MM.1S (cell line): ENCODE data around the gene TGM3.

Experiments
- DNase-seq: peaks from one replicate; pipeline ENCODE4 v3.0.0-alpha.2; 2015
- H2AFZ ChIP-seq: fragments of 300-600 bp; sonication (generic); 2 replicates; pipeline ENCODE4 v1.6.0; 2016; ENCODE audit warnings: antibody characterized with exemption, low read length
- H3F3A ChIP-seq: fragments of 300-600 bp; sonication (generic); 2 replicates; pipeline ENCODE4 v1.6.1; 2016; ENCODE audit warnings: mild to moderate bottlenecking, antibody characterized with exemption, low read length, moderate library complexity, mixed read lengths; ENCODE audit not compliant: insufficient read depth
- H3K27ac ChIP-seq: fragments of 300-600 bp; sonication (generic); 2 replicates; pipeline ENCODE4 v1.5.1; 2016; ENCODE audit warnings: mild to moderate bottlenecking, low read length
- H3K27me3 ChIP-seq: fragments of 300-600 bp; sonication (generic); replicated peaks from 2 replicates; pipeline ENCODE4 v1.6.0; 2016; ENCODE audit warnings: low read length; ENCODE audit not compliant: insufficient read depth
- H3K36me3 ChIP-seq: fragments of 300-600 bp; sonication (generic); replicated peaks from 2 replicates; pipeline ENCODE4 v1.6.1; 2016; ENCODE audit warnings: mild to moderate bottlenecking, low read length, mixed read lengths; ENCODE audit not compliant: insufficient read depth
- H3K4me1 ChIP-seq: fragments of 300-600 bp; sonication (generic); 2 replicates; pipeline ENCODE4 v1.6.1; 2016; ENCODE audit warnings: low read length, mixed read lengths
- H3K4me2 ChIP-seq: fragments of 300-600 bp; sonication (generic); 2 replicates; pipeline ENCODE4 v1.6.0; 2016; ENCODE audit warnings: low read depth, low read length
- H3K4me3 ChIP-seq: fragments of 300-600 bp; sonication (generic); 2 replicates; pipeline ENCODE4 v1.5.1; 2016; ENCODE audit warnings: low read length, mixed read lengths
- H3K79me2 ChIP-seq: fragments of 300-600 bp; sonication (generic); 2 replicates; pipeline ENCODE4 v1.6.1; 2016; ENCODE audit warnings: mixed run types, low read length, mixed read lengths
- H3K9ac ChIP-seq: fragments of 300-600 bp; sonication (generic); 2 replicates; pipeline ENCODE4 v1.6.1; 2016; ENCODE audit warnings: low read length, mixed read lengths
- H3K9me2 ChIP-seq: fragments of 300-600 bp; sonication (generic); replicated peaks from 2 replicates; pipeline ENCODE4 v1.6.1; 2016; ENCODE audit warnings: mild to moderate bottlenecking, low read length, mixed read lengths; ENCODE audit not compliant: insufficient read depth
- H3K9me3 ChIP-seq: fragments of 300-600 bp; sonication (generic); replicated peaks from 2 replicates; pipeline ENCODE4 v1.6.1; 2016; ENCODE audit warnings: mild to moderate bottlenecking, low read length, mixed read lengths; ENCODE audit not compliant: insufficient read depth
- H4K20me1 ChIP-seq: fragments of 300-600 bp; sonication (generic); 2 replicates; pipeline ENCODE4 v1.6.1; 2016; ENCODE audit warnings: mild to moderate bottlenecking, low read length, moderate library complexity, mixed read lengths; ENCODE audit not compliant: insufficient read depth
- EZH2 ChIP-seq: fragments of 300-600 bp; sonication (generic); optimal IDR thresholded peaks from 2 replicates; pipeline ENCODE3; 2017; ENCODE audit warnings: low read depth, mild to moderate bottlenecking, antibody characterized with exemption, low read length, mixed read lengths
- EZH2phosphoT487 ChIP-seq: fragments of 300-600 bp; sonication (generic); IDR thresholded peaks from 2 replicates; pipeline ENCODE4 v1.6.1; 2018; ENCODE audit warnings: antibody characterized with exemption, low read length
- TF ChIP-seq, protein P1 (sequence below): fragments of 300-600 bp; sonication (generic); IDR thresholded peaks from 2 replicates; pipeline ENCODE4 v1.5.1; 2016; ENCODE audit warnings: antibody characterized with exemption, low read length, mixed read lengths

The TGM3 gene

DNA sequence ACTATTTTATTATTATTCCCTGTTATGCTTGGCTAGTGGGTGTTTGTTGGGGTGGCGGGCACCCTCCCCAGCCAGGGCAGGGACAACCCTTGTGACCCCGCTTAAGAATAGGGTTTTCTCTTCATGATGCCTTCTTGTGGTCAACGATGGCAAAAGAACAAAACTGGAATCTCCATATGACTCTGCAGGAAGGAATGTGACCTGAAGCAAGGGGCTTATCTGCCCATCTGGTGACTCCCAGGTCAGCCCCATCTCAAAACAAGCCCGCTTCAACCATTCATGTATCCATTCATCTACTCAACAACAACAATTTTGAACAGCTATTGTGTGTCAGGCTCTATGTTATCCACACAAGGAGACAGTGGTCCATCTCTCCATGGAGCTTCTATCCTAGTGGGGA lies 54.0 kb downstream of the TGM3 start:
- no peak overlapping the region for H3K4me3 ChIP-seq
- no peaks in the 10 kb centered on the region for H3K27me3 ChIP-seq
- no peak overlapping the region for H3K4me2 ChIP-seq
- H2AFZ ChIP-seq: no peak overlapping the region
- no peak for TF ChIP-seq EZH2phosphoT487
- TF ChIP-seq, protein P1, sequence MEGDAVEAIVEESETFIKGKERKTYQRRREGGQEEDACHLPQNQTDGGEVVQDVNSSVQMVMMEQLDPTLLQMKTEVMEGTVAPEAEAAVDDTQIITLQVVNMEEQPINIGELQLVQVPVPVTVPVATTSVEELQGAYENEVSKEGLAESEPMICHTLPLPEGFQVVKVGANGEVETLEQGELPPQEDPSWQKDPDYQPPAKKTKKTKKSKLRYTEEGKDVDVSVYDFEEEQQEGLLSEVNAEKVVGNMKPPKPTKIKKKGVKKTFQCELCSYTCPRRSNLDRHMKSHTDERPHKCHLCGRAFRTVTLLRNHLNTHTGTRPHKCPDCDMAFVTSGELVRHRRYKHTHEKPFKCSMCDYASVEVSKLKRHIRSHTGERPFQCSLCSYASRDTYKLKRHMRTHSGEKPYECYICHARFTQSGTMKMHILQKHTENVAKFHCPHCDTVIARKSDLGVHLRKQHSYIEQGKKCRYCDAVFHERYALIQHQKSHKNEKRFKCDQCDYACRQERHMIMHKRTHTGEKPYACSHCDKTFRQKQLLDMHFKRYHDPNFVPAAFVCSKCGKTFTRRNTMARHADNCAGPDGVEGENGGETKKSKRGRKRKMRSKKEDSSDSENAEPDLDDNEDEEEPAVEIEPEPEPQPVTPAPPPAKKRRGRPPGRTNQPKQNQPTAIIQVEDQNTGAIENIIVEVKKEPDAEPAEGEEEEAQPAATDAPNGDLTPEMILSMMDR: no peak
- no peak for TF ChIP-seq EZH2
- no peaks in the 10 kb centered on the region for H3K9me3 ChIP-seq
- no peak overlapping the region for H3K27ac ChIP-seq
- H4K20me1 ChIP-seq: no peaks in the 10 kb centered on the region
- H3K4me1 ChIP-seq: 0 out of 2 replicates have a peak, but pooled peaks cover 2% of the 10 kb centered on the region
- H3K9ac ChIP-seq: no peak overlapping the region
- no peak for DNase-seq
- H3K79me2 ChIP-seq: no peaks in the 10 kb centered on the region
- H3K9me2 ChIP-seq: no peaks in the 10 kb centered on the region
- no peaks in the 10 kb centered on the region for H3K36me3 ChIP-seq
- H3F3A ChIP-seq: no peaks in the 10 kb centered on the region; the same call in 1 of the 2 replicates

- TF ChIP-seq, protein P1: no peak
- TF ChIP-seq EZH2 (no peak), EZH2phosphoT487 (no peak)
- H3K36me3 ChIP-seq: no peaks in the 10 kb centered on the region
- H3F3A ChIP-seq: no peaks in the 10 kb centered on the region; the same call in 1 of the 2 replicates
- no peak overlapping the region for H3K9ac ChIP-seq
- H3K9me2 ChIP-seq: no peaks in the 10 kb centered on the region
- 0 out of 2 replicates have a peak, but pooled peaks cover 2% of the 10 kb centered on the region for H3K4me1 ChIP-seq
- no peaks in the 10 kb centered on the region for H3K79me2 ChIP-seq
- no peaks in the 10 kb centered on the region for H3K9me3 ChIP-seq
- H3K27ac ChIP-seq: no peak overlapping the region
- H4K20me1 ChIP-seq: no peaks in the 10 kb centered on the region
- H3K4me2 ChIP-seq: no peak overlapping the region
- no peak for DNase-seq
- no peaks in the 10 kb centered on the region for H3K27me3 ChIP-seq
- no peak overlapping the region for H3K4me3 ChIP-seq
- H2AFZ ChIP-seq: no peak overlapping the region
Observed at GRCh38 chr20:2350606-2351005, 54.8 kb downstream of the TGM3 start.

- Histone ChIP-seq H3K27ac (no peak overlapping the region), H3K9ac (no peak overlapping the region), H3K4me1 (0 out of 2 replicates have a peak, but pooled peaks cover 2% of the 10 kb centered on the region), H4K20me1 (no peaks in the 10 kb centered on the region), H3K4me2 (no peak overlapping the region), H3K9me3 (no peaks in the 10 kb centered on the region), H3K36me3 (no peaks in the 10 kb centered on the region), H3F3A (no peaks in the 10 kb centered on the region), H2AFZ (no peak overlapping the region), H3K9me2 (no peaks in the 10 kb centered on the region), H3K4me3 (no peak overlapping the region), H3K27me3 (no peaks in the 10 kb centered on the region), H3K79me2 (no peaks in the 10 kb centered on the region)
- DNase-seq: no peak
- TF ChIP-seq EZH2phosphoT487: no peak
- no peak for TF ChIP-seq EZH2
- TF ChIP-seq, protein P1: no peak
Observed at GRCh38 chr20:2353231-2353630, 57.4 kb downstream of the TGM3 start.
